ENCODE data around the gene GPC3.
"Not testable (repeated sequence)": the region's sequence is repeated elsewhere in the genome, so short reads cannot be mapped to it uniquely, and the experiment has no call there.

GPC3 gene

GRCh38 chrX:133923113-133923512 is 62.3 kb downstream of the GPC3 start:
- no peak for DNase-seq

- no peak for DNase-seq
Measured at GRCh38 chrX:133922390-133922771, 63.0 kb downstream of the GPC3 start.

GRCh38 chrX:133921764-133922389 is 63.5 kb downstream of the GPC3 start:
- peak; percentile 40 for DNase-seq

DNA sequence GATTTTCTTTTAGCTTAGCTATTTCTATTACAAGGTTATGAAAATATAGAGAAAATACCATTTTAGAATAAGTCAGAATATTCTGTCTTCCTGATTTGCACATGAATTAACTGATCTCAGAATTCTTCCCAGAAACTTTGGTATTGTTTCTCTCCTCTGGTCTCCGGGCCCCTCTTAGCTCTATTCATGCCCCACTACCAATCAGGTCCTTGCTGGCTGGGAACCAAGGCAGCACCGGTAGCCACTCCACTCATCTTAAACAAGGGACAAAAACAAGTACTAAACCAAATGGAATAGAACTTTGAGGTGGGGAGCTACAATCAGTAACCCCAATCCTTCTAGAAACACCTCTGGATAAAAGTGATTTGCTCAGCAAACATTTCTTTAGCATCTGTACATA is 64.3 kb downstream of the GPC3 start:
- DNase-seq: no peak

GRCh38 chrX:133918361-133918771 is 67.0 kb downstream of the GPC3 start:
- DNase-seq: no peak

- DNase-seq: no peak
Measured at GRCh38 chrX:133916984-133917722, 68.2 kb downstream of the GPC3 start.

DNA sequence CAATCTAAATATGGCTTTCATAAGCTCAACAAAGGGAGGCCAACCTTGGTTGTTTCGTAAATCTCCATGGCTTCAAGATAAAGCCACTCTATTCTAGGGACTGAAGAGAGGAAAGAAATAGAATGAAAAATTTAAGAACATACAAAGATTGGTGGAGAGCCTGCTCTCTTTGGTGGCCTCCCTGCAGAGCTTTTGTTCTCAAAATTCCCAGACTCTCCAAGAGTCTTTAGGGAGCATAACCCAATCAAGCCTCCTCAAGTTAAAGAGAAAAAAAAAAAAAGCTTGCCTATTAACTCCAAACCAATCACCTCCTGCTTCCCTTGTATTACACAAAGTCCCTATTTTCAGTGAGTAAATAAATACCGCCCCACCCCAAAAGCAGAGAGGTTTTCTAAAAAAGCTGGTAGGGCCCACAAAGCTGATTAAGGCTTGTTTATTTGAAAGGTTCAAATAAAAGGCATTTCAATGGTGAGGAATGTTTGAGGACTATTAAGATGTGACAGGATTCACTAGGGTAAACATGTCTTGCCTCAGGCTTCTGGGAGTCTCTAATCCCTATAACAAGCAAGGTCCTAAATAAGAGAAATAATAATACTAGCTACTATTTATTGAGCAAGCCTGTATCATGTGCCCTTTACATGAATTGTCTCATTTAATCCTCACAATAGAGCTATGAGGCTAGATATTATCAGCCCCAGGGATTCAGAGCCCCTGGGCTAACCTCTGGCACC is 71.6 kb downstream of the GPC3 start:
- peak; percentile 13 for DNase-seq

DNA sequence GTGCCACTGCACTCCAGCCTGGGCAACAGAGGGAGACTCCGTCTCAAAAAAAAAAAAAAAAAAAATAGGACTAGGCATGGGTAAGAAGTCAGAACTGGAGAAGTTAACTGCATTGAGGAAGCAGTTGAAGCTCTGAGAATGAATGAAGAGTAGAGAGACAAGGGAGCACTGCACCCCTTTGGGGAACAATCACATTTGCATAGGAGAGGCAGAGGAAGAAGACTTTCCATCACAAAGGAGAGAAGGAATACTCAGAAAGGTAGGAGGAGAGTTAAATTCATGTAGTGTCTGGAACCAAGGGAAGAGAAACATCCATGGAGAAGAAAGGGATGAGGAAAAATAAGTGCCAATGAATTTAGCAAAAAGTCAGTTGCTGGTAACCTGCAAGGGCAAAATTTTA is 72.4 kb downstream of the GPC3 start:
- DNase-seq: no peak

- no peak for DNase-seq
Measured at GRCh38 chrX:133911825-133912495, 73.4 kb downstream of the GPC3 start.

GRCh38 chrX:133910539-133910938 is 74.9 kb downstream of the GPC3 start:
- DNase-seq: no peak

GRCh38 chrX:133909888-133910287 is 75.5 kb downstream of the GPC3 start:
- no peak for DNase-seq

- no peak for DNase-seq
Measured at GRCh38 chrX:133908223-133908955, 77.0 kb downstream of the GPC3 start.

GRCh38 chrX:133907606-133908005 is 77.8 kb downstream of the GPC3 start:
- no peak for DNase-seq

DNA sequence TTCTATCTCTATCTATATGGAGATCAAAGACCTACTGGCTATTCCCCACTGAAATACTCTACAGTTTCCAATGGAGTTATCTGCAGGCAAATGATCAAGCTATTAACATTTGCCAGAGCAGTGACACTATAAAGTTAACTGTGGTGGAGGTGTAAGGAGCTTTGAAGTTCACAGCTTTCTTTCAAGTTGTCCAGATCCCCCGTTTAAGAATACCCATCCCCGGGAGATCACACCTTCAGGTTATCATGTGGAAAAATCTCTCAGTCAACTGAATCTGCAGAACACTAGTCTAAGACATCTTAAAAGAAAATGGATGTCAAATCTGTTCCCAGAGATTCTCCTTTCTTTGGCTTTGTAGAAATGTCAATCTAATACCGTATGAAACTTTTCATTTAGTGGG is 80.1 kb downstream of the GPC3 start:
- no peak for DNase-seq

GRCh38 chrX:133897593-133898163 is 87.7 kb downstream of the GPC3 start:
- no peak for DNase-seq

- DNase-seq: no peak
Measured at GRCh38 chrX:133892337-133892736, 93.1 kb downstream of the GPC3 start.

- DNase-seq: no peak
Measured at GRCh38 chrX:133888984-133889383, 96.4 kb downstream of the GPC3 start.

GRCh38 chrX:133888084-133888483 is 97.3 kb downstream of the GPC3 start:
- DNase-seq: not testable (repeated sequence)

DNA sequence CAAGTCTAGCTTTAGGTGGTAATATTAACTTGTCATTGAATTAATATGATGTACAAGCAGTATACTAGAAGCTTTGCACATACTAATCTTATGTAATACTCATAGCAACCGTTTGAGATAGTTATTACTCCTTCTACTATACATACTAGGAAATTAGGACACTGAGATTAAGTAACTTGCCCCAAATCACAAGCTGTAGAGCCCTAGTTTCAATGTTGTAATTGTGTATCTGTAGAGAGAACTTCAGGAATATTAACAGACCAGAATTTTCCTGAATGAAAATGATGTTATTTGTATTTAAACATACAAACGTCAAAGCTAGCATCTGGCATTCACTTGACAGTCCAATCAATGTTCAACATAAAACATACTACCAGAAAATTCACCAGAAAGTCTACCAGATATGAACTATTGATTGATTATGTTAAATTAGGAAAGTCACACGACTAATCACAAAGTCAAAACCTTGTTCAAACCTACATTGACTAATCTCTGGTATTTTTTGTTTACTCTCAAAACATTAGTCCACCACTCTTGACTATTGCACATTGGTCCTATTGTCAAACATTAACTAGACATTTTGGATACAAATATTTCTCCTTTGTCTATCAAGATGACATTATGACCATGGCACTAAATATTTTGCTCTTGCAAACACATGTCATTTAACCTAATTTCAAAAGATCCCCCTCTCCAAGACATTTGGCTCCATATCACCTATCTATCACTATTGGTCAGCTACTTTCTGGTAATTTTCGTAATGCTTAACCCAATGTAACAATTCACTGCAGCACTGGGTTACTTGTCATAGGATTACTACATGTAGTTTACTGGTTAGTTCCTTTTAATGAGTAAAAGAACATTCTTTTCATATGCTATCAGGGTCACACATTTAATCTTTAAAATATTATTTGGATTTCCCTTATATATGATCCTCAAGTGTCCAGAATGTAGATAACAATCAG is 100.7 kb downstream of the GPC3 start:
- DNase-seq: no peak

- no peak for DNase-seq
Measured at GRCh38 chrX:133881893-133882292, 103.5 kb downstream of the GPC3 start.

DNA sequence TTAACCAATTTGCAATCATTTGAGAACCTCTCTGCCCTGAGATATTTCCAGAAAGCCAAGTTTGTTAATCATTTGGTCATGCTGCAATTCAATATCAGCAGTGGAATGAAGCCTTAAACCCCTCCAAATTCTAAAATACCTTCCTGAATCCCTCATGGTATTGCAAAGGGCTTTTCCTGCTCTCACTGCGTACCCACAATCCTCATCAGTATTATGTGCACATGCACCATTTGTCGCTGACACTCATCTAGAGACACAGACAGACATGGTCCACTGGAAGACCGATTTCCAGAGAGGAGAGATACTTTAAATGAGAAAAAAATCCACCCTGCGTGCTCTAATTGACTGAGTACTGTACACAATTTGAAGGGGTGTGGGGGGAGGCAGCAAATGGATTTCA is 104.4 kb downstream of the GPC3 start:
- DNase-seq: no peak
